ENCODE data around the gene DBP. TPM values are rescaled to one million over a fixed set of nuclear protein-coding genes. Genes with fewer than 3 reads are reported as not detected.

The DBP gene
- polyA plus RNA-seq, 3 donors, result 12.8 to 22.3 (median 17.5) TPM

DNA sequence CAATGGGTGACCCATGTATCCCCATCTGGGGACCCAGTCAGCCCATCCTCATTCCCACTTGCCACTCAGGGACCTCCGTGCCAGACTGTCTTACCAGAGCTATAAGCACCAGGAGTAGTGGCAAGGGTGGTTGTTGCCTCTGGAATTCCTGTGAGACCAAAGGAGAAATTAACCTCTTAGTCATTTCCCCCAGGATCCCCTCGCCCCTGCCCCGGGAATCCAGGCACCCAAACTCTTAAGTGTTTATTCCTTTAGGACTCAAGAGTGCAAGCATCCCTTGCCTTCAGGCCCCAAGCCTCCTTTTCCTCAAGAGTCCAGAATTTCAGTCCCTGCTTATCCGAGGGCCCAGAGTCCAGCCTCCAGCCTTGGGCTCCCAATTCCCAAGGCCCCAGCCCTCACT lies 26.5 kb upstream of the DBP start:
- no peak overlapping the region for H3K4me3 ChIP-seq (replicated peaks in 1 of 3; ENCODE audit: low read depth in 2 of 3, low read length in 3 of 3)
- no peaks in the 10 kb centered on the region for H3K79me2 ChIP-seq (ENCODE audit: insufficient read depth, low read length)
- H3K27ac ChIP-seq (ENCODE audit: low read depth in 1 of 2, low read length in 2 of 2), result no peak overlapping the region
- Mint-ChIP-seq H3K4me3 (no peak overlapping the region), H3K27ac (no peak overlapping the region), H3K27me3 (ENCODE audit: low read depth in 3 of 3) (peaks cover 0 to 2% (median 2%) of the 10 kb centered on the region in 3 donors), H3K9me3 (peaks cover 0 to 3% (median 0%) of the 10 kb centered on the region in 7 donors), H3K36me3 (no peaks in the 10 kb centered on the region), H3K4me1 (peaks cover 16% of the 10 kb centered on the region)
- TF ChIP-seq, protein P1, sequence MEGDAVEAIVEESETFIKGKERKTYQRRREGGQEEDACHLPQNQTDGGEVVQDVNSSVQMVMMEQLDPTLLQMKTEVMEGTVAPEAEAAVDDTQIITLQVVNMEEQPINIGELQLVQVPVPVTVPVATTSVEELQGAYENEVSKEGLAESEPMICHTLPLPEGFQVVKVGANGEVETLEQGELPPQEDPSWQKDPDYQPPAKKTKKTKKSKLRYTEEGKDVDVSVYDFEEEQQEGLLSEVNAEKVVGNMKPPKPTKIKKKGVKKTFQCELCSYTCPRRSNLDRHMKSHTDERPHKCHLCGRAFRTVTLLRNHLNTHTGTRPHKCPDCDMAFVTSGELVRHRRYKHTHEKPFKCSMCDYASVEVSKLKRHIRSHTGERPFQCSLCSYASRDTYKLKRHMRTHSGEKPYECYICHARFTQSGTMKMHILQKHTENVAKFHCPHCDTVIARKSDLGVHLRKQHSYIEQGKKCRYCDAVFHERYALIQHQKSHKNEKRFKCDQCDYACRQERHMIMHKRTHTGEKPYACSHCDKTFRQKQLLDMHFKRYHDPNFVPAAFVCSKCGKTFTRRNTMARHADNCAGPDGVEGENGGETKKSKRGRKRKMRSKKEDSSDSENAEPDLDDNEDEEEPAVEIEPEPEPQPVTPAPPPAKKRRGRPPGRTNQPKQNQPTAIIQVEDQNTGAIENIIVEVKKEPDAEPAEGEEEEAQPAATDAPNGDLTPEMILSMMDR (IDR thresholded peaks at IDR 0.05), result no peak
- 93% methylated on average over 3 of the region's 4 CpGs for WGBS (ENCODE audit: insufficient coverage)
- no peak overlapping the region for H2AFZ ChIP-seq (ENCODE audit: insufficient read depth, low read depth, low read length, poor library complexity, severe bottlenecking)
- no peaks in the 10 kb centered on the region for H3K36me3 ChIP-seq (replicated peaks in 1 of 2; ENCODE audit: control insufficient read depth in 1 of 2, insufficient read depth in 2 of 2, low read length in 2 of 2)
- no peaks in the 10 kb centered on the region for H3K9me3 ChIP-seq (replicated peaks in 1 of 2; ENCODE audit: control insufficient read depth in 1 of 2, insufficient read depth in 1 of 2, low read length in 2 of 2)
- no peak overlapping the region for H3K4me2 ChIP-seq (replicated peaks; ENCODE audit: extremely low read depth, low read length, poor library complexity, severe bottlenecking)
- H3K27me3 ChIP-seq (ENCODE audit: control insufficient read depth in 2 of 2, insufficient read depth in 2 of 2, low read length in 2 of 2), result no peaks in the 10 kb centered on the region
- peaks cover 18 to 22% of the 10 kb centered on the region in 2 donors for H3K4me1 ChIP-seq (ENCODE audit: control insufficient read depth in 1 of 2, insufficient read depth in 2 of 2, low read length in 2 of 2)
- DNase-seq, result no peak
- H4K20me1 ChIP-seq (ENCODE audit: insufficient read depth, low read length), result no peaks in the 10 kb centered on the region
- H3K9ac ChIP-seq (ENCODE audit: insufficient read depth, low read length, poor library complexity, severe bottlenecking), result no peak overlapping the region
- intact Hi-C loops (cut with micrococcal nuclease), result no loop called here

DNA sequence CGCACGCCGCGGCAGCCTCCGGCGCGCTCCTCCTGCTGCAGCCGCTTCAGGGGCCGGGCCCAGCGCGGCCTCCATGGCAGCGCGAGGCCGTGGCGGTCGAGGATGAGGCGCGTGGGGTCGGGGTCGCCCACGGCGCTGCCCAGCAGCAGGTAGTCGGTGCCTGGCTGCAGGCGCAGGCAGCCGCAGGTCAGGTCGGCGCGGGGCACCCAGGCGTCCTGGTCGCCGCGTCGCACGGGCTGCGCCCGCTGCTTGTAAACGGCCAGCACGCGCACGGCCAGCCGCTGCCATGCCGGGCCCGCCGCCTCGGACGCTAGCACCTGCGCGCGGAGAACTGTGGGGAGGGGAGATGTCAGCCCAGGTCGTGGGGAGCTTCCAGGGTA lies 24.5 kb upstream of the DBP start:
- peak overlapping the region in 1 of 7 donors; percentile 36 for H3K27ac Mint-ChIP-seq
- Histone ChIP-seq H3K4me2 (replicated peaks; ENCODE audit: extremely low read depth, low read length, poor library complexity, severe bottlenecking) (peak overlapping the region; percentile 73), H3K27me3 (ENCODE audit: control insufficient read depth in 2 of 2, insufficient read depth in 2 of 2, low read length in 2 of 2) (no peaks in the 10 kb centered on the region), H3K9me3 (replicated peaks in 1 of 2; ENCODE audit: control insufficient read depth in 1 of 2, insufficient read depth in 1 of 2, low read length in 2 of 2) (no peaks in the 10 kb centered on the region), H3K27ac (ENCODE audit: low read depth in 1 of 2, low read length in 2 of 2) (no peak overlapping the region), H4K20me1 (ENCODE audit: insufficient read depth, low read length) (no peaks in the 10 kb centered on the region), H3K4me1 (ENCODE audit: control insufficient read depth in 1 of 2, insufficient read depth in 2 of 2, low read length in 2 of 2) (peaks cover 18 to 22% of the 10 kb centered on the region in 2 donors), H3K4me3 (replicated peaks in 1 of 3; ENCODE audit: low read depth in 2 of 3, low read length in 3 of 3) (no peak overlapping the region), H3K9ac (ENCODE audit: insufficient read depth, low read length, poor library complexity, severe bottlenecking) (no peak overlapping the region), H3K36me3 (replicated peaks in 1 of 2; ENCODE audit: control insufficient read depth in 1 of 2, insufficient read depth in 2 of 2, low read length in 2 of 2) (no peaks in the 10 kb centered on the region), H2AFZ (ENCODE audit: insufficient read depth, low read depth, low read length, poor library complexity, severe bottlenecking) (peak overlapping the region; percentile 64), H3K79me2 (ENCODE audit: insufficient read depth, low read length) (no peaks in the 10 kb centered on the region)
- no peak overlapping the region for H3K4me3 Mint-ChIP-seq
- WGBS (ENCODE audit: insufficient coverage), result 94% methylated on average over 46 of the region's 50 CpGs
- peaks cover 2 to 6% (median 6%) of the 10 kb centered on the region in 3 donors for H3K27me3 Mint-ChIP-seq (ENCODE audit: low read depth in 3 of 3)
- H3K9me3 Mint-ChIP-seq, result no peaks in the 10 kb centered on the region
- DNase-seq, result no peak
- no peaks in the 10 kb centered on the region for H3K36me3 Mint-ChIP-seq
- TF ChIP-seq, protein P1 (IDR thresholded peaks at IDR 0.05), result no peak
- H3K4me1 Mint-ChIP-seq, result peaks cover 16% of the 10 kb centered on the region
- intact Hi-C loops (cut with micrococcal nuclease), result no loop called here

All from CD14-positive monocyte (primary cell).